ENCODE results near the gene GLT6D1.

GLT6D1 gene, protein sequence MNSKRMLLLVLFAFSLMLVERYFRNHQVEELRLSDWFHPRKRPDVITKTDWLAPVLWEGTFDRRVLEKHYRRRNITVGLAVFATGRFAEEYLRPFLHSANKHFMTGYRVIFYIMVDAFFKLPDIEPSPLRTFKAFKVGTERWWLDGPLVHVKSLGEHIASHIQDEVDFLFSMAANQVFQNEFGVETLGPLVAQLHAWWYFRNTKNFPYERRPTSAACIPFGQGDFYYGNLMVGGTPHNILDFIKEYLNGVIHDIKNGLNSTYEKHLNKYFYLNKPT

GRCh38 chr9:135639196-135639595 lies at the start of gene GLT6D1:
TSS of gene GLT6D1 (minus strand) at chr9:135639540. CDS start at chr9:135639187, 353 bp downstream.
- no peaks in the 10 kb centered on the region for H3K4me1 ChIP-seq (ENCODE audit: control insufficient read depth, insufficient read depth, low read length)
- H3K27me3 ChIP-seq (ENCODE audit: control insufficient read depth, insufficient read depth, low read length), result no peaks in the 10 kb centered on the region

DNA sequence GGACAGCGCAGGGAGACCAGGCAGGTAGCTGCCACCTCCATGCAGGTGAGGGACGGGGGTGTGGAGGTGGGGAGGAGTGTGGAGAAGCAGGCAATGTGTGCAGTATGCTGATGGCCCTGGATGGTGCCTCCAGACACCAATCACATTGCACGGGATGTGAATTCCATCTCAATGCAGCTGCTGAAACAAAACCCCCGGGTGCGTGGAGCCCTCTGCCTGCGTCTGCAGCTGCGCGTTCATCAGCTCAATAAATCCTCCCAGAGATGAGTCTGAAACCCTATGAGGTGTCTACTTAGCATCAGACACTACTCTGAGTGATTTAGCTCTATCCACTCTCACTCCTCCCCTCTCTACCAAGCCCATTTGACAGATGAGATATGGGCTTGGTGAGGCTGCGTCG lies 49.7 kb upstream of the GLT6D1 start:
- H3K4me3 ChIP-seq (ENCODE audit: low read length), result no peak overlapping the region
- H3K9me3 ChIP-seq (ENCODE audit: control insufficient read depth, low read length), result no peaks in the 10 kb centered on the region
- H3K27me3 ChIP-seq (ENCODE audit: control insufficient read depth, insufficient read depth, low read length), result no peaks in the 10 kb centered on the region
- H3K36me3 ChIP-seq (ENCODE audit: control insufficient read depth, insufficient read depth, low read length), result no peaks in the 10 kb centered on the region
- no peak overlapping the region for H3K9ac ChIP-seq (ENCODE audit: low read length)
- H3K4me1 ChIP-seq (ENCODE audit: control insufficient read depth, insufficient read depth, low read length), result no peaks in the 10 kb centered on the region

More at GRCh38 chr9:135639196-135639595, at the start of gene GLT6D1:
- H3K9me3 ChIP-seq (ENCODE audit: control insufficient read depth, low read length), result no peaks in the 10 kb centered on the region
- no peaks in the 10 kb centered on the region for H3K36me3 ChIP-seq (ENCODE audit: control insufficient read depth, insufficient read depth, low read length)
- H3K4me3 ChIP-seq (ENCODE audit: low read length), result no peak within 1 kb of the TSS
- H3K9ac ChIP-seq (ENCODE audit: low read length), result no peak within 1 kb of the TSS

GRCh38 chr9:135687216-135687615 lies 47.9 kb upstream of the GLT6D1 start:
- H3K4me3 ChIP-seq (ENCODE audit: low read length), result no peak overlapping the region
- no peaks in the 10 kb centered on the region for H3K27me3 ChIP-seq (ENCODE audit: control insufficient read depth, insufficient read depth, low read length)
- no peaks in the 10 kb centered on the region for H3K9me3 ChIP-seq (ENCODE audit: control insufficient read depth, low read length)
- no peaks in the 10 kb centered on the region for H3K4me1 ChIP-seq (ENCODE audit: control insufficient read depth, insufficient read depth, low read length)
- H3K36me3 ChIP-seq (ENCODE audit: control insufficient read depth, insufficient read depth, low read length), result no peaks in the 10 kb centered on the region
- H3K9ac ChIP-seq (ENCODE audit: low read length), result no peak overlapping the region

- H3K4me3 ChIP-seq (ENCODE audit: low read length), result no peak overlapping the region
- H3K27me3 ChIP-seq (ENCODE audit: control insufficient read depth, insufficient read depth, low read length), result no peaks in the 10 kb centered on the region
- H3K4me1 ChIP-seq (ENCODE audit: control insufficient read depth, insufficient read depth, low read length), result no peaks in the 10 kb centered on the region
- H3K9ac ChIP-seq (ENCODE audit: low read length), result no peak overlapping the region
- H3K9me3 ChIP-seq (ENCODE audit: control insufficient read depth, low read length), result no peaks in the 10 kb centered on the region
- H3K36me3 ChIP-seq (ENCODE audit: control insufficient read depth, insufficient read depth, low read length), result no peaks in the 10 kb centered on the region
These were observed 45.4 kb upstream of the GLT6D1 start for GRCh38 chr9:135684691-135685090.

GRCh38 chr9:135683401-135684034 lies 44.2 kb upstream of the GLT6D1 start:
- Histone ChIP-seq H3K9ac (ENCODE audit: low read length) (no peak overlapping the region), H3K27me3 (ENCODE audit: control insufficient read depth, insufficient read depth, low read length) (no peaks in the 10 kb centered on the region), H3K9me3 (ENCODE audit: control insufficient read depth, low read length) (no peaks in the 10 kb centered on the region), H3K36me3 (ENCODE audit: control insufficient read depth, insufficient read depth, low read length) (no peaks in the 10 kb centered on the region), H3K4me1 (ENCODE audit: control insufficient read depth, insufficient read depth, low read length) (no peaks in the 10 kb centered on the region), H3K4me3 (ENCODE audit: low read length) (no peak overlapping the region)

GRCh38 chr9:135681161-135681560 lies 41.8 kb upstream of the GLT6D1 start:
- Histone ChIP-seq H3K4me3 (ENCODE audit: low read length) (no peak overlapping the region), H3K9ac (ENCODE audit: low read length) (no peak overlapping the region), H3K36me3 (ENCODE audit: control insufficient read depth, insufficient read depth, low read length) (no peaks in the 10 kb centered on the region), H3K4me1 (ENCODE audit: control insufficient read depth, insufficient read depth, low read length) (no peaks in the 10 kb centered on the region), H3K9me3 (ENCODE audit: control insufficient read depth, low read length) (no peaks in the 10 kb centered on the region), H3K27me3 (ENCODE audit: control insufficient read depth, insufficient read depth, low read length) (no peaks in the 10 kb centered on the region)

DNA sequence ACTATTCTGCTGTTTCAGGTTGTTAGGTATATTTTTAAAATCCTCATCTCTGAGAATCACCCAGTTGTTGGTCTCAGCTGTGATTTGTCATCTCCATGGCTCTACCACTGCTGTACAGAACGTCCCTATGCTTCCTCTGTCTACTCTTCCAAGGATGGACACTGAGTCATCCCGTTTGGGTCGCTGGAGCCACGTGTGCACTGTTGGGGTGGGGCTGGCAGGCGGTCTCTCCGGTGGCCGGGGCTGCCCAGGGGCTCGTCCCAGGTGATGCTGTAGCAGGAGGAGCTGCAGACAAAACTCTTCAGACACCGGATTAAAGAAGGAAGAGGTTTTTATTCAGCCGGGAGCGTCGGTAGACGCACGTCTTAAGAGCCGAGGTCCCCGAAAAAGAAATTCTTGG lies 40.7 kb upstream of the GLT6D1 start:
- Histone ChIP-seq H3K9me3 (ENCODE audit: control insufficient read depth, low read length) (no peaks in the 10 kb centered on the region), H3K4me3 (ENCODE audit: low read length) (no peak overlapping the region), H3K4me1 (ENCODE audit: control insufficient read depth, insufficient read depth, low read length) (no peaks in the 10 kb centered on the region), H3K9ac (ENCODE audit: low read length) (no peak overlapping the region), H3K36me3 (ENCODE audit: control insufficient read depth, insufficient read depth, low read length) (no peaks in the 10 kb centered on the region), H3K27me3 (ENCODE audit: control insufficient read depth, insufficient read depth, low read length) (no peaks in the 10 kb centered on the region)

DNA sequence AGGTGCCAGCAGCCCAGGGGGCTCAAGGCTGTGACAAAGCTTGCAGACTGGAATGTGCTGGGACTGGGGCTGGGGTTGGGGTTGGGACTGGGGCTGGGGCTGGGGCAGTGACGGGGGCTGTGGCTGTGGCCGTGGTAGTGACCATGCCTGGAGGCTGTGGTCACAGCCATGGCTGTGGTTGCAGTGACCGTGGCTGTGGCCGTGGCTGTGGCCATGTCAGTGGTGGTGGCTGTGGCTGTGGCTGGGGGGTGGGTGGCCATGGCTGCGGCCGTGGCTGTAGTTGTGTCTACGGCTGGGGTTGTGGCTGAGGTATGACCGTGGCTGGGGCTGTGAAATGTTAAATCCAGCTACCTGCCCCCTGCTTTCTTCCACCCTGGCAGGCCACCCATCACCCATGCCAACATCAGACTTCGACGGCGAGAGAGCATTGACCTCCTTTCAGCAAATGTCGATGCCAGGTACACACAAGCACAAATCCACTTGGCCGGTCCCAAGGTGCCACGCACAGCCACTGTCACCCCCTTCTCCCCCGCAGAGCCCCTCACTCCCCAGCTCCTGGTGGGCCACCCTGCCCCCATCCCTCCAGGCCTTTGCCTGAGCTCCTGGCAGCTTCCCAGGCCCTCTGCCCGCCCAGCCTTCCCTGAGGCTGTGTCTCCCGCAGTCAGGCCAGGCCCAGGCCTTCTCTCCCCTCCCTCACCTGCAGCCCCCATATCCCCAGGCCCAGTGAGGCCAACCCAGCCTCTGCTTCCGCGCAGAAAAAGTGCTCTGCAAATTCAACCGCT lies 39.1 kb upstream of the GLT6D1 start:
- no peaks in the 10 kb centered on the region for H3K36me3 ChIP-seq (ENCODE audit: control insufficient read depth, insufficient read depth, low read length)
- no peak overlapping the region for H3K4me3 ChIP-seq (ENCODE audit: low read length)
- H3K27me3 ChIP-seq (ENCODE audit: control insufficient read depth, insufficient read depth, low read length), result no peaks in the 10 kb centered on the region
- H3K9me3 ChIP-seq (ENCODE audit: control insufficient read depth, low read length), result no peaks in the 10 kb centered on the region
- H3K9ac ChIP-seq (ENCODE audit: low read length), result no peak overlapping the region
- H3K4me1 ChIP-seq (ENCODE audit: control insufficient read depth, insufficient read depth, low read length), result no peaks in the 10 kb centered on the region

- H3K9me3 ChIP-seq (ENCODE audit: control insufficient read depth, low read length), result no peaks in the 10 kb centered on the region
- H3K9ac ChIP-seq (ENCODE audit: low read length), result no peak overlapping the region
- no peaks in the 10 kb centered on the region for H3K4me1 ChIP-seq (ENCODE audit: control insufficient read depth, insufficient read depth, low read length)
- H3K4me3 ChIP-seq (ENCODE audit: low read length), result no peak overlapping the region
- H3K36me3 ChIP-seq (ENCODE audit: control insufficient read depth, insufficient read depth, low read length), result no peaks in the 10 kb centered on the region
- H3K27me3 ChIP-seq (ENCODE audit: control insufficient read depth, insufficient read depth, low read length), result no peaks in the 10 kb centered on the region
These were observed 38.4 kb upstream of the GLT6D1 start for GRCh38 chr9:135677641-135678168.

GRCh38 chr9:135676891-135677290 lies 37.6 kb upstream of the GLT6D1 start:
- Histone ChIP-seq H3K4me3 (ENCODE audit: low read length) (no peak overlapping the region), H3K4me1 (ENCODE audit: control insufficient read depth, insufficient read depth, low read length) (no peaks in the 10 kb centered on the region), H3K36me3 (ENCODE audit: control insufficient read depth, insufficient read depth, low read length) (no peaks in the 10 kb centered on the region), H3K9ac (ENCODE audit: low read length) (no peak overlapping the region), H3K27me3 (ENCODE audit: control insufficient read depth, insufficient read depth, low read length) (no peaks in the 10 kb centered on the region), H3K9me3 (ENCODE audit: control insufficient read depth, low read length) (no peaks in the 10 kb centered on the region)

DNA sequence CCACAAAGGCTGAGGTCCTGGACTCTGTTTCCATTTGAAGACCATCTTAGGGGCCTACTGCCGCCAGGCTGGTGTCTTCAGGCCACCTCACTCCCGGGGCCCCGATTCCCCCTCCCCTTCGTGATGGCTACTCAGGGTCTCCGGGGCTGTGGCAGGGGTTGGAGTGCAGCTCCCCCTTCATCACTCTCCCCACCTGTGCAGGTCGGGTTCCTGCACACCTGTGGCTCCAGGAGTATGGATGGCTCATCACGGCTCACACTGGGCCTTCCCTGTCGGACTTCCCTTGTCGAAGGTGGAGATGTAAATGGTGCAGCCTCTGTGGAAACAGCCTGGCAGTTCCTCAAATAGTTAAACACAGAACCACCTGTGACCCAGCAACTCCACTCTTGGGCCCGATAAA lies 35.6 kb upstream of the GLT6D1 start:
- Histone ChIP-seq H3K36me3 (ENCODE audit: control insufficient read depth, insufficient read depth, low read length) (no peaks in the 10 kb centered on the region), H3K4me1 (ENCODE audit: control insufficient read depth, insufficient read depth, low read length) (no peaks in the 10 kb centered on the region), H3K9me3 (ENCODE audit: control insufficient read depth, low read length) (no peaks in the 10 kb centered on the region), H3K4me3 (ENCODE audit: low read length) (no peak overlapping the region), H3K9ac (ENCODE audit: low read length) (no peak overlapping the region), H3K27me3 (ENCODE audit: control insufficient read depth, insufficient read depth, low read length) (no peaks in the 10 kb centered on the region)

GRCh38 chr9:135673941-135674340 lies 34.6 kb upstream of the GLT6D1 start:
- Histone ChIP-seq H3K9me3 (ENCODE audit: control insufficient read depth, low read length) (no peaks in the 10 kb centered on the region), H3K4me1 (ENCODE audit: control insufficient read depth, insufficient read depth, low read length) (no peaks in the 10 kb centered on the region), H3K36me3 (ENCODE audit: control insufficient read depth, insufficient read depth, low read length) (no peaks in the 10 kb centered on the region), H3K27me3 (ENCODE audit: control insufficient read depth, insufficient read depth, low read length) (no peaks in the 10 kb centered on the region), H3K9ac (ENCODE audit: low read length) (no peak overlapping the region), H3K4me3 (ENCODE audit: low read length) (no peak overlapping the region)

All from mucosa of stomach (tissue), 1 donor.